Neuronal stem cell (in vitro differentiated cells): ENCODE measurements around the gene GRB14.

Experiments
- DNase-seq: peaks from one replicate; pipeline ENCODE4 v3.0.0-alpha.2; 2013; ENCODE audit warnings: low spot score
- H2AFZ ChIP-seq: one replicate; pipeline ENCODE4 v1.6.1; 2013; ENCODE audit warnings: mild to moderate bottlenecking, low read length, inconsistent platforms
- H2AK5ac ChIP-seq: 2 replicates; pipeline ENCODE4 v1.6.1; 2013; ENCODE audit warnings: low read depth, mild to moderate bottlenecking, inconsistent platforms, low read length, moderate library complexity, mixed read lengths
- H2BK120ac ChIP-seq: 2 replicates; pipeline ENCODE4 v1.6.1; 2013; ENCODE audit warnings: low read depth, mild to moderate bottlenecking, inconsistent platforms, low read length, moderate library complexity, mixed read lengths
- H2BK12ac ChIP-seq: one replicate; pipeline ENCODE4 v1.6.1; 2013; ENCODE audit warnings: low read length, inconsistent platforms
- H2BK15ac ChIP-seq: 2 replicates; pipeline ENCODE4 v1.6.1; 2013; ENCODE audit warnings: mild to moderate bottlenecking, low read length, inconsistent platforms, mixed read lengths
- H2BK5ac ChIP-seq: one replicate; pipeline ENCODE4 v1.6.1; 2013; ENCODE audit warnings: inconsistent platforms, mild to moderate bottlenecking, low read length, moderate library complexity
- H3K14ac ChIP-seq: one replicate; pipeline ENCODE4 v1.6.1; 2013; ENCODE audit warnings: low read length, inconsistent platforms
- H3K18ac ChIP-seq: 2 replicates; pipeline ENCODE4 v1.6.1; 2013; ENCODE audit warnings: low read length, inconsistent platforms
- H3K23ac ChIP-seq: 2 replicates; pipeline ENCODE4 v1.6.1; 2013; ENCODE audit warnings: low read depth, mild to moderate bottlenecking, mixed read lengths, low read length, inconsistent platforms; ENCODE audit not compliant: poor library complexity
- H3K27ac ChIP-seq: replicated peaks from 3 replicates; pipeline ENCODE4 v1.5.1; 2013; ENCODE audit warnings: low read length, inconsistent platforms
- H3K27me3 ChIP-seq, 3 experiments: 2 replicates each; pipeline ENCODE4 v1.6.1; 2013; ENCODE audit warnings: low read length in 3 of 3, mild to moderate bottlenecking in 2 of 3, inconsistent platforms in 1 of 3, low read depth in 1 of 3, mixed read lengths in 1 of 3, moderate library complexity in 1 of 3; ENCODE audit not compliant: control insufficient read depth in 3 of 3, insufficient read depth in 3 of 3
- H3K36me3 ChIP-seq, 2 donors: replicated peaks in 1 of 2; 2 replicates each; pipeline ENCODE4 v1.6.1; 2013; ENCODE audit warnings: low read length in 2 of 2; ENCODE audit not compliant: control insufficient read depth in 2 of 2, insufficient read depth in 2 of 2
- H3K4ac ChIP-seq: 2 replicates; pipeline ENCODE4 v1.6.1; 2013; ENCODE audit warnings: inconsistent platforms, mild to moderate bottlenecking, low read length, moderate library complexity
- H3K4me1 ChIP-seq, 2 donors: 1 replicate in 1 of 2; 2 replicates in 1 of 2; pipeline ENCODE4 v1.6.1; 2013; ENCODE audit warnings: low read length in 2 of 2, low read depth in 1 of 2; ENCODE audit not compliant: control insufficient read depth in 2 of 2, insufficient read depth in 1 of 2
- H3K4me2 ChIP-seq: one replicate; pipeline ENCODE4 v1.6.1; 2013; ENCODE audit warnings: mild to moderate bottlenecking, low read length, inconsistent platforms; ENCODE audit not compliant: insufficient read depth, poor library complexity, severe bottlenecking
- H3K4me3 ChIP-seq, 2 donors: 2 replicates each; pipeline ENCODE4 v1.5.1; 2013; ENCODE audit warnings: low read length in 2 of 2, mild to moderate bottlenecking in 2 of 2, inconsistent platforms in 1 of 2, moderate library complexity in 1 of 2
- H3K79me1 ChIP-seq: one replicate; pipeline ENCODE4 v1.6.1; 2013; ENCODE audit warnings: low read depth, mild to moderate bottlenecking, inconsistent platforms, low read length, moderate library complexity
- H3K9ac ChIP-seq: one replicate; pipeline ENCODE4 v1.6.1; 2013; ENCODE audit warnings: mild to moderate bottlenecking, low read depth, low read length, inconsistent platforms; ENCODE audit not compliant: poor library complexity
- H3K9me3 ChIP-seq, 2 donors: replicated peaks in 1 of 2; 2 replicates each; pipeline versions ENCODE3 to v1.6.1; 2013; ENCODE audit warnings: low read length in 2 of 2, mild to moderate bottlenecking in 2 of 2, inconsistent platforms in 1 of 2, low read depth in 1 of 2, mixed read lengths in 1 of 2, moderate library complexity in 1 of 2; ENCODE audit not compliant: control insufficient read depth in 2 of 2, insufficient read depth in 1 of 2
- H4K8ac ChIP-seq: one replicate; pipeline ENCODE4 v1.6.1; 2013; ENCODE audit warnings: low read depth, mild to moderate bottlenecking, inconsistent platforms, low read length, moderate library complexity
- H4K91ac ChIP-seq: one replicate; pipeline ENCODE4 v1.6.1; 2013; ENCODE audit warnings: low read length, low read depth, mild to moderate bottlenecking, inconsistent platforms; ENCODE audit not compliant: poor library complexity
- WGBS, 2 donors: extraction: QIAGEN DNeasy Blood & Tissue Kit; methylation state at CpG; one replicate each; pipeline ENCODE4 v1.1.7; 2013; ENCODE audit warnings: missing lambda C conversion rate in 2 of 2, mixed read lengths in 1 of 2; ENCODE audit not compliant: insufficient read length in 2 of 2, insufficient replicate concordance in 1 of 2; ENCODE audit errors: extremely low coverage in 2 of 2; 5-methylcytosine and 5-hydroxymethylcytosine counted together

Gene GRB14

GRCh38 chr2:164605295-164605694, 16.0 kb downstream of the GRB14 start:
- H3K4me1 ChIP-seq, result peaks cover 4 to 5% of the 10 kb centered on the region in 2 donors

GRCh38 chr2:164600763-164601162, 20.5 kb downstream of the GRB14 start:
- Histone ChIP-seq H3K36me3 (no peaks in the 10 kb centered on the region), H2BK15ac (no peak overlapping the region), H3K4me2 (no peak overlapping the region), H2BK12ac (no peak overlapping the region), H3K14ac (no peak overlapping the region), H3K27ac (no peak overlapping the region), H3K79me1 (no peaks in the 10 kb centered on the region), H4K8ac (no peak overlapping the region), H2AK5ac (no peak overlapping the region), H3K9ac (no peak overlapping the region), H3K18ac (no peak overlapping the region), H3K4ac (no peak overlapping the region), H2BK120ac (no peak overlapping the region), H2AFZ (no peak overlapping the region), H2BK5ac (no peak overlapping the region), H3K27me3 (no peaks in the 10 kb centered on the region), H3K4me1 (peaks cover 3 to 4% of the 10 kb centered on the region in 2 donors), H3K4me3 (no peak overlapping the region), H4K91ac (no peak overlapping the region), H3K23ac (no peak overlapping the region), H3K9me3 (no peaks in the 10 kb centered on the region)
- WGBS, 2 donors, result no CpG with 5 or more reads among the region's 1 CpG
- no peak for DNase-seq

More at GRCh38 chr2:164605295-164605694, 16.0 kb downstream of the GRB14 start:
- Histone ChIP-seq H3K14ac (no peak overlapping the region), H2AK5ac (no peak overlapping the region), H3K4ac (no peak overlapping the region), H3K9me3 (no peaks in the 10 kb centered on the region), H3K4me3 (no peak overlapping the region), H3K27me3 (no peaks in the 10 kb centered on the region), H2BK120ac (no peak overlapping the region), H3K36me3 (no peaks in the 10 kb centered on the region), H3K79me1 (no peaks in the 10 kb centered on the region), H3K27ac (no peak overlapping the region), H3K9ac (no peak overlapping the region), H3K23ac (no peak overlapping the region), H4K91ac (no peak overlapping the region), H2BK5ac (no peak overlapping the region), H2AFZ (no peak overlapping the region), H4K8ac (no peak overlapping the region), H2BK15ac (no peak overlapping the region), H2BK12ac (no peak overlapping the region), H3K18ac (no peak overlapping the region), H3K4me2 (no peak overlapping the region)
- no CpG with 5 or more reads among the region's 2 CpGs for WGBS, 2 donors
- DNase-seq, result no peak

GRCh38 chr2:164599954-164600589, 21.2 kb downstream of the GRB14 start:
- DNase-seq, result peak; percentile 51

DNA sequence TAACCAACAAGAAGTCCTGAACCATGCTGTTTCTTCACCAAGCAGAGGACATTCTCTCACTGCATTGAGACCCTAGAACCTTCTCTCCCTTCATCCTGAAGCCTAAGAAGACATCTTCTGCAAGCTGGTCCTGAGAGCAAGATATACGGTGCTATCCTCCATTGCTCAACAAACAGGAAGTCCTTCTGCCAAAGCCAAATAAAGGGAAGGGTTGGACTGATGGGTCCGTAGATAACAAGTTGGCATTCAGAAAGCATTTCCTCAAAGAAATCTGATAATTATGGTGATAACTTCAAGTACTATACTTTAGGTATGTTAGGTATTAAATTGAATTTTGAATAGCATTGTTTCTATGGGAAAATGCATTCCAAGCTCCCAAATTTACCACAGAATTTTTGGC, 23.3 kb downstream of the GRB14 start:
- no peak overlapping the region for H3K9ac ChIP-seq
- no peak overlapping the region for H2AK5ac ChIP-seq
- WGBS, 2 donors, result no CpG with 5 or more reads among the region's 2 CpGs

More at GRCh38 chr2:164599954-164600589, 21.2 kb downstream of the GRB14 start:
- Histone ChIP-seq H2BK15ac (no peak overlapping the region), H2AFZ (no peak overlapping the region), H3K36me3 (no peaks in the 10 kb centered on the region), H3K9ac (no peak overlapping the region), H3K4me1 (peaks cover 3 to 4% of the 10 kb centered on the region in 2 donors), H2AK5ac (no peak overlapping the region), H3K4me3 (no peak overlapping the region), H3K4me2 (no peak overlapping the region), H3K4ac (no peak overlapping the region), H4K91ac (no peak overlapping the region), H3K14ac (no peak overlapping the region), H3K27ac (no peak overlapping the region), H3K79me1 (no peaks in the 10 kb centered on the region), H2BK12ac (no peak overlapping the region), H4K8ac (no peak overlapping the region), H2BK120ac (no peak overlapping the region), H2BK5ac (no peak overlapping the region), H3K18ac (no peak overlapping the region), H3K23ac (no peak overlapping the region), H3K27me3 (no peaks in the 10 kb centered on the region), H3K9me3 (no peaks in the 10 kb centered on the region)
- WGBS, 2 donors, result no CpG with 5 or more reads among the region's 3 CpGs

More for the DNA sequence above, 23.3 kb downstream of the GRB14 start:
- Histone ChIP-seq H3K9me3 (no peaks in the 10 kb centered on the region), H3K18ac (no peak overlapping the region), H4K91ac (no peak overlapping the region), H3K79me1 (no peaks in the 10 kb centered on the region), H3K36me3 (no peaks in the 10 kb centered on the region), H4K8ac (no peak overlapping the region), H3K4ac (no peak overlapping the region), H3K14ac (no peak overlapping the region), H2BK120ac (no peak overlapping the region), H2AFZ (no peak overlapping the region), H2BK15ac (no peak overlapping the region), H3K23ac (no peak overlapping the region), H3K4me3 (no peak overlapping the region), H2BK5ac (no peak overlapping the region), H3K27me3 (no peaks in the 10 kb centered on the region), H3K27ac (no peak overlapping the region), H3K4me1 (no peaks in the 10 kb centered on the region), H3K4me2 (no peak overlapping the region), H2BK12ac (no peak overlapping the region)
- DNase-seq, result no peak
